Hindlimb muscle (tissue), 1 donor: ENCODE measurements around the gene CD300LG. TPM values are rescaled to one million over a fixed set of nuclear protein-coding genes. Genes with fewer than 3 reads are reported as not detected.
"Not testable (repeated sequence)": the region's sequence is repeated elsewhere in the genome, so short reads cannot be mapped to it uniquely, and the experiment has no call there.

Experiments used
- DNase-seq: peaks from one replicate; pipeline ENCODE4 v3.0.0-alpha.2; 2013
- polyA plus RNA-seq: library from polyadenylated mRNA; unstranded; fragments of 120-200 nt; gene quantifications from one replicate; pipeline ENCODE4 v1.2.1, GENCODE V29; 2013; ENCODE audit not compliant: insufficient read length

The CD300LG gene, protein sequence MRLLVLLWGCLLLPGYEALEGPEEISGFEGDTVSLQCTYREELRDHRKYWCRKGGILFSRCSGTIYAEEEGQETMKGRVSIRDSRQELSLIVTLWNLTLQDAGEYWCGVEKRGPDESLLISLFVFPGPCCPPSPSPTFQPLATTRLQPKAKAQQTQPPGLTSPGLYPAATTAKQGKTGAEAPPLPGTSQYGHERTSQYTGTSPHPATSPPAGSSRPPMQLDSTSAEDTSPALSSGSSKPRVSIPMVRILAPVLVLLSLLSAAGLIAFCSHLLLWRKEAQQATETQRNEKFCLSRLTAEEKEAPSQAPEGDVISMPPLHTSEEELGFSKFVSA
- polyA plus RNA-seq: 3.3 TPM

DNA sequence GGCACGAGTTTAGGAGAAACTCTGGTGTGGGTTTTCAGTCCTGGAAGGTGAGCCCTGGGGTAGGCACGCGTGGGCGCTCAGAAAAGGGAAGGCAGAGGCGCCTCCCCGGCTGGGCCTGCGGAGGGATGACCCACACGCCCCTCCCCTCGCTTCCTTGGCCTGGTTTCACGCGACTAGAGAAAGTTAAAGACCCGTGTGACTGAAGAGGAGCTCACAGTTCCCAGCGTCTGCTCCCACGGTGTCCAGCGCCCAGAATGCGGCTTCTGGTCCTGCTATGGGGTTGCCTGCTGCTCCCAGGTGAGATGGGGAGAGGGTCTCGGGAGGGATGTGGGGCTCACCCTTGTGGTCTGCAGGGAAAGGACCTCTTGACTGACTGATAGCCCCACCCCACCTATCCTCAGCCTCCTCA lies at the start of gene CD300LG:
CD300LG (plus strand) TSS at position 214 of the 409 bp plus-strand sequence; CDS start at position 255, 41 bp downstream.
- no peak for DNase-seq

DNA sequence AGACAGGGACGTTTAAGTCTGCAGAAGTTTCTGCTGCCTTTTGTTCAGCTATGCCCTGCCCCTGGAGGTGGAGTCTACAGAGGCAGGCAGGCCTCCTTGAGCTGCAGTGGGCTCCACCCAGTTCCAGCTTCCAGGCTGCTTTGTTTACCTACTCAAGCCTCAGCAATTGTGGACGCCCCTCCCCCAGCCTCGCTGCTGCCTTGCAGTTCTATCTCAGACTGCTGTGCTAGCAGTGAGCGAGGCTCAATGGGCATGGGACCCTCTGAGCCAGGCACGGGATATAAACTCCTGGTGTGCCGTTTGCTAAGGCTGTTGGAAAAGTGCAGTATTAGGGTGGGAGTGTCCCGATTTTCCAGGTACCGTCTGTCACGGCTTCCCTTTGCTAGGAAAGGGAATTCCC lies 49.0 kb upstream of the CD300LG start:
- not testable (repeated sequence) for DNase-seq

GRCh38 chr17:43799047-43799446 lies 47.9 kb upstream of the CD300LG start:
- DNase-seq: no peak

- DNase-seq: no peak
Observed at GRCh38 chr17:43800736-43801135, 46.2 kb upstream of the CD300LG start.

DNA sequence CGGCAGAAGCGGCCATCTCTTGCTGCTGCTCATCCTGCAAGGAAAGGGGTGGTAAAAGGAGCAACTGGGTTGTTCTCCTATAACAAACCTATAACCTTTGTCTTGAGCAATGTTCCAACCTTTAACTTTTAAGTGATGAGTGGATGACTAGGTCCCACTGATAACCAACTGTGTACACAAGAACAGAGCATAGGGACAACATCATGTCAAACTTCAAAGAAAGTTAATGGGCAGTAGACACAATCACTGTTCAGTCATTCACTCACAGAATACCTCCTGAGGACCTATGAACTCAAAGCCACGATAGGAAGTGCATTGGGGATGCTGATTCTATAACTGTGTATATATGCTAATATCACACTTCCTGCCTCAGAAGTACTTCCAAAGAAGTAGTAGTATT lies 45.1 kb upstream of the CD300LG start:
- no peak for DNase-seq

DNA sequence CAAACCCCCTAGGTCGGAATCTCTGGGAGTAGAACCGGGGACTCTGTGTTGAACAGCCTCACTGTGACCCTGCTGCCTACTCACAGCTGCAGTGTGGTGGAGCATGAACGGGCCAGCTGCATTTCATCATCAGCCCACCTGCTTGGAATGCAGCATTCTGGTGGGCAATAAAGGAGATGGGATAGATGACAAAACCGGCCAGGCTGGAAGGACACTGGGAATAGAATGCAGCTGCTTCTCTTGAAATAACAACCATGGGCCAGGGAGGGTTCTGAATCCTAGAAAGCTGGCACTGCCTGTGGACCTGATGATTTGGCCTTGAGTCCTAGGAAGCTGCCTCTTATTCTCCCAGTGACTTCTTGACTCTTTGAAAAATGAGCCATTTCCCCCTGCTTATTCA lies 43.2 kb upstream of the CD300LG start:
- no peak for DNase-seq

GRCh38 chr17:43805117-43805516 lies 41.9 kb upstream of the CD300LG start:
- DNase-seq: no peak

GRCh38 chr17:43808076-43808475 lies 38.9 kb upstream of the CD300LG start:
- DNase-seq: no peak

GRCh38 chr17:43809121-43809520 lies 37.9 kb upstream of the CD300LG start:
- no peak for DNase-seq

GRCh38 chr17:43810226-43810715 lies 36.7 kb upstream of the CD300LG start:
- DNase-seq: no peak

DNA sequence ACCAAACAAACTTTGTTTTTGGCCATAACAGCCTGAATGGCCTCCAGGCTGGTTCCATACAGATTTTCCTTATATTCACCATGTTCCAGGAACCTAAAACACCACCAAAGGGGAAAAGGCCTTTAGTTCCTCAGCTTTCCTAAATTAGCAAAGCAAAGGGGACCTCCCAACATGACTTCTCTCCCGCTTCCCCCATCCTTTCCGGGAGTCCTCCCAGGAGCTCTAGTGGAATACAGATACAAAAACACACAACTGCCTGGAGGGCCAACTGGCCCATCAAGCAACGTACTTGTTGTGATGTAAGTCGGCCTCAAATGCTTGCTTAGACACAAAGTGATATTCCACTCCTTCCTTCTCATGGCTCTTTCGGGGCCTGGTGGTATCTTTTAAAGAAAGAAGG lies 36.2 kb upstream of the CD300LG start:
- no peak for DNase-seq

GRCh38 chr17:43812396-43813265 lies 34.3 kb upstream of the CD300LG start:
- DNase-seq: no peak

GRCh38 chr17:43813386-43813785 lies 33.6 kb upstream of the CD300LG start:
- DNase-seq: no peak

GRCh38 chr17:43814026-43814425 lies 33.0 kb upstream of the CD300LG start:
- no peak for DNase-seq

- DNase-seq: no peak
Observed at GRCh38 chr17:43814714-43815113, 32.3 kb upstream of the CD300LG start.

DNA sequence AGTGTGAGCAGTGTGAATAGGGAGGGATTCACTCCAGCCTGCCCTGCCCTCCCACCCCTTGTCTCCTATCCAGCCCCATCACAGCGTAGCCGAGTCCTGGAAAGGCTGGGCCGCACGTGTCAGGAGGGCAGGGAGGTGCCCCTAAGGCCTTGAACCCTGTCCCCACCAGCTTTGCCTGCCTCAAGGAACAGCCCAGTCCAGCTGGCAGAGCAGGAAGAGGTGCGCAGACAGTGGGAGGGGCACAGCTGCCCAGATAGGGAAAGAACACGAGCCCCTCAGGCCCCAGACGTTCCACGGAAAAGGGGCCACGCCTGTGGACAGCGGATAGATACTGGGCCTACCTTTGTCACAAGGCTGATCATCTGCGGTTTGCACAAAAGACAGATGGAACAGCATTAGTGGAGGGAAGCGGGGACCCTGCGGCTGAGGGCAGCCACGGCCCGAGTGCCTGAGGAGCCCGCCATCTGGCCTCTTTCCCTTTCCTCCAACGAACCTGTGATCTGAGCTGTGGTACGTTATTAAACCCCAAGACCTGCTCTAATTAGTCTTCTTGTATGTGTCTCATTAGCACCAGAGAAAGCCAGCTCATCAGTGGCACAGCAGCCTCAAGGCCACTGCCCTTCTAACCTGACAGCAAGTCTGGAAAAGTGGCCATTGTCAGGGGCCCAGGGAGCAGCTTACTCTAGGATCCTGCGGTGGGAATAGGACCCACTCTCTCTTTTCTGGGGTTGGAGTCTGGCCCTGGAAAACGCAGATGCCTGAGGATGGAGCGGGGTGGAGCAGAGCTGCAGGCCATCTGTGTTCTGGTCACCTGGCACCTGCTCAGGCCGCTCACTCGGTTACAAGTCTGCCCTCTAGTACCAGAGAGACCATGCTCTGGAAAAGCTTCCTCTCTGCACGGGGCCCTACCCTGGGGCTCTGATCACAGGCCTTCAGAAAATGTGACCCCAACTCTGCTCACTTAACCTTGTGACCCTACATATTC lies 30.3 kb upstream of the CD300LG start:
- no peak for DNase-seq

DNA sequence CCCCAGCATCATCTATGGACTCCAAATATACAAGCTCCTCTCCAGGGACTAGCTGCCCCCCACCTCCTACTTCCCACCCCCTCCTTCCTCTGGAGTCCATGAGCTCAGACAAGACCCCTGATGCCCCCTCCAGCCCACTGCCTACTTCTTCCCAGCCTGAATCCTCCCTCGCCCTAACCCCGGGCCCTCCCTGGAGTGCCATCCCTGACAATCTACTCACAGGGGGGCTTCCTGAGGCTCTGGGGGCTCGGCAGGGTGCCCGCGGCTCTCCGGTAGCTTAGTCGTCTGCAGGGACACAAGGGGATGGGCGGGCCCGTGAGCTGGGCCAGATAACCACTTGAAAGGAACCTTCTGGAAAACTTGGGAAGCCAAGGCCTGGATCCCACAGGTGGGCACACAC lies 29.1 kb upstream of the CD300LG start:
- DNase-seq: no peak

- DNase-seq: no peak
Observed at GRCh38 chr17:43818966-43819365, 28.0 kb upstream of the CD300LG start.

- DNase-seq: no peak
Observed at GRCh38 chr17:43820759-43821158, 26.2 kb upstream of the CD300LG start.

- DNase-seq: no peak
Observed at GRCh38 chr17:43822570-43823190, 24.3 kb upstream of the CD300LG start.

DNA sequence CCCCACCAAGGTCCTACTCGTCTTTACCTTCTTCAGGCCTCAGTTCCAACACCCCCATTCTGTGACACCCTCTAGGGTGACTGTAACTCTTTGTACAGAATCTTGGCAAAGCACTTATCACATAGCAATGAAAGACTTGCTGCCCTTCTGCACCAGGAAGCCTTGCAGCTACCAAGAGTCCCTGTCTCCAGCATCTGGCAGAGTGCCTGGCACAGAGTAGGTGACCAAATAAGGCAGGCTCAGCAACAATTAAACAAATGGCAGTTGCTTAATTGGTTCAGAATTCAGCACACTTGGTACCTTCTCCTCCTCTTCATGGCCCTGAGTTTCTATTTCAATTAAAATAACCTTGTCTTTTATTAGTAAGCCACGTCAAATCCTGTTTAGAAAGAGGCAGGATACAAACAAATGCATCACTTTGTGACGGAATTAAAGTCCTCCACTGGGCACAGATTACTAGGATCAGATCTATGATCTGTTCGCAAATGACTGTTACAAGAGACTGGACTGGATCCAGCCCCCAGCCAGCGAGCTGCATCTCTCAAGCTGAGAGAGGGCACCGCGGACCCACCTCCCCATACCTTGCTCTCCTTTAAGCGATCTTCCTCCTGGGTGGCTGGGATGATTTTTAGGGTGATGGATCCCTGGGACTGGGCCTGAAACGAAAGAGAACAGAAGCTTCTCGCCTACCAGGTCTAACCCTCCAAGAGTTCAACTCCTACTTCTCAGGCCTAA lies 23.5 kb upstream of the CD300LG start:
- DNase-seq: no peak
